ENCODE measurements around the gene TCF15. TPM values are rescaled to one million over a fixed set of nuclear protein-coding genes. Genes with fewer than 3 reads are reported as not detected.
"Not testable (repeated sequence)": the region's sequence is repeated elsewhere in the genome, so short reads cannot be mapped to it uniquely, and the experiment has no call there.

TCF15 gene
- total RNA-seq, 1 donor from 2014 or later: 0.47 TPM

DNA sequence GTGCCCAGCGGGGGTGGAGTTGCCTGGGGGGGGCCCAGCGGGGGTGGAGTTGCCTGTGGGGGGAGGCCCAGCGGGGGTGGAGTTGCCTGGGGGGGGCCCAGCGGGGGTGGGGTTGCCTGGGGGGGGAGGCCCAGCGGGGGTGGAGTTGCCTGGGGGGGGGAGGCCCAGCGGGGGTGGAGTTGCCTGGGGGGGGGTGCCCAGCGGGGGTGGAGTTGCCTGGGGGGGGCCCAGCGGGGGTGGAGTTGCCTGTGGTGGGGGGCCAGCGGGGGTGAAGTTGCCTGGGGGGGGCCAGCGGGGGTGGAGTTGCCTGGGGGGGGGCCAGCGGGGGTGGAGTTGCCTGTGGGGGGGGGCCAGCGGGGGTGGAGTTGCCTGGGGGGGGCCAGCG, 31.9 kb upstream of the TCF15 start:
- DNase-seq: not testable (repeated sequence)

- no peak for DNase-seq
Observed at GRCh38 chr20:641516-641875, 31.4 kb upstream of the TCF15 start.

DNA sequence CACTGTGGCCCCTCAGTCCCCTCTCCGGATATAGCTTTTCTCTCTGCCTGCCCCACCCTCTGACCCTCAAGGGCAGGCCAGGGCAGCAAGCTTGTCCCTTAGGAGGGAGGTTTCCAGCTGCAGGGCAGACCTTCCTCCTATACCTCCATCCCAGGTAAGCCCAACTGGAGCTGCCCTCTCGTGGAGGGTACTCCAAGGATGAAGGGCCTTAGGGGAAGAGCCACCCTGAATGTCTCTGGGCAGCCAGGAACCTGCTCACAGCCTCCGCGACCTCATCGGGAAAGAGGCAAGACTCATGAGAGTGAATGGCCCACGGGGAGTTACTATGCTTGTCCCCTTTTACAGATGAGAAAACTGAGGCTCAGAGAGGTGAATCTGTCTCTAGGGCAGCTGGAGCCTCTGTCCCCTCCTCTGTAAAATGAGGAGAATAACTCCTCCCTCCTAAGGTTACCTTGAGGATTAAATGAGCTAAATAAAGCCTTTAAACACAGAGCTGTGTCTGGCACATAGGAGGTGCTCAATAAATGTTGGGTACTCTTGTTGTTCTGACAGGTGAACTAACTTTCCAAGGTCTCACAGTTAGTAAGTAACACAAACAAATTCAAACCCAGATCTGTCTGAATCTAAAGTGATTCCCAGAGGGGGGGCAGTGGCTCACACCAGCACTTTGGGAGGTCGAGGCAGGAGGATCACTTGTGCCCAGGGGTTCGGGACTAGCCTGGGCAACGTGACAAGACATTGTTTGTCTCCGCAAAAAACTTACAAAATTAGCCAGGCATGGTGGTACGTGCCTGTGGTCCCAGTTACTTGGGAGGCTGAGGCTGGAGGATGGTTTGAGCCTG, 30.8 kb upstream of the TCF15 start:
- DNase-seq: no peak

DNA sequence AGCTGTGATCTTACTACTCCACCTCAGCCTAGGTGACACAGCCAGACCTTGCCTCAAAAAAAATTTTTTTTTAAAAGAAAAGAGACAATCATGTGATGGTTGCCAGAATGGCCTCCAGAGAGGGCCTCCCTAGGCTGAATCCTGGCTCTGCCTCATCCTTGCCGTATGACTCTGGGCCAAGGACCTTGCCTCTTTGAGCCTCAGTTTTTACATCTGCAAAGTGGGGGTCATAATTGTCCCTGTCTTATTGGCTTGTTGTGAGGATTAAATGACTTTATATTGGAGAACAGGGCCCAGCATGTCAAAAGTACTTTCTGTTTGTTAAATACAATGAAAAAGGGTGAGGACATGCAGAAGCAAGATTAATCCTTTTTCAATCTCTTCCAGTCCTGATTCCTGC, 28.5 kb upstream of the TCF15 start:
- no peak for DNase-seq

GRCh38 chr20:637559-637958, 27.4 kb upstream of the TCF15 start:
- DNase-seq: no peak

GRCh38 chr20:635893-636338, 25.8 kb upstream of the TCF15 start:
- no peak for DNase-seq

DNA sequence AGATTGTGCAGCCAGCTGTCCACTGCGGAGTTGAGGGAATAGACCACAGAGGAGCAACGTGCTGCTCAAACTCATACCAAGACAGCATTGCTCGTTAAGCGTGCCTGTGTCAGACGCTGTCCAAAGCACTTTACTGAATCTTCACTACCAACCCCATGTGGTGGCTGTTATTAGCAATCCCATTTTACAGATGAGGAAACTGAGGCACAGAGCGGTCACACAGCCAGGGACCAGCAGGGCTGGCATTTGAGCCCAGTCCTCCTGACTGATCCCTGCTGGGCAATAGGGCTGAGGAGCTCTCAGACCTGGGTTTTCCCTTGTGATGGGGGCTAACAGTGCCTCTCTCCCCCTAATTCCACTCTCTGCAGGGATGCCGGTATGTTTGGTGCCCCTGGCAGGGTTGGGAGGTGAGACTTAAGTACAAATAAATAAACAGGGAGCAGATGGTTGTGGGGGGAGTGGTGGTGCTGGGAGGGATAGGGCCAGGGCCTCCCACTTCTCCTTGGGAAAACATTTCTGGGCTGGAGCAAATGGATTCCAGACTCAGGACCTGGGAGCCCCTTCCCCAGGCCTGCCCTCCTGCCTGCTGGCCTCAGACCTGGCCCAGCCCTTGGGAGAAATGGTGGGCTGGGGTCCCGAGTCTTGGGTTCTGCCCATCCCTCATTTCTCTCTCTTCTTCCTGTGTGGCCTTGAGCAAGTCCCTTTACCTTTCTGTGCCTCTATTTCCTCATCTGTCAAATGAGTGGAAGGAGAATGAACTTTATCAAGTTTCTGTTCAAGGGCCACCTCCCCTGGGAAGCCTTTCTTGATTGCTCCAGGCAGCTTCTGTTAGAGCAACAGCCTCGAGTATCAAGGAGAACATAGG, 25.2 kb upstream of the TCF15 start:
- no peak for DNase-seq

DNA sequence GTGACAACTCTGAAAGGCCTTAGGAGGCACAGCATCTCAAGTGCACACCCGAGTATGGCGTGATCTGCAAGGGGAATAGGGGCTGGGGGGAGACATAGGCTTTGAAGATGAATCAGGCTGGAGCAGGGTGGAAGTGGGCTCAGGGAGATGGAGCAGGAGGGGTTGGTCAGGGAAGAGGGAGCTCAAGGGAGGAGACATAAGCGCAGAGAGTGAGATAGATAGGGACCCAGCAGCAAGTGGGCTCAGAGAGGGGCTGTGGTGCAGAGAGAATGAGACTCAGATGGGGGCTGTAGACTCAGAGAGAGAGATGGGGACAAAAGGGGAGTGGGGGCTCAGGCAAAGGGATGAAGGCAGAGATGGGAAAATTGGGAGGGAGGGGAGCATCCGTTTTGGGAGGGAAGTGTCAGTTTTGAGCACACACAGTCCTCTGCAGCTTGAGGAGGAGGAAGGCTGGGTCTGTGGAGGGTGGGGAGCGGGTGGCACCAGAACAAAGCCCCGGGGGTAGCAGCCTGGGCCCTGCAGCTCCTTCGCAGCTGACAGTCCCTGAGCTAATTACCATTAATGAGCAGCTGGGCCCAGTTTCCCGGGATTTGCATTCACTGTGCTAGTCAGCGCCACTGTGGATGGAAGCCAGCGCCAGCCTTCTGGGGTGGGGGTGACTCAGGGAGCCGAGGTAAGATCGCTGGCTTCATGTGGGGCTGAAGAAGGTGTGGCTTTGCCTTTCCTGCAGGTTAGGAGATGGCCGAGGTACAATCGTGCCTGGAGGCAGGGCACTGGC, 24.2 kb upstream of the TCF15 start:
- peak; percentile 36 for DNase-seq

DNA sequence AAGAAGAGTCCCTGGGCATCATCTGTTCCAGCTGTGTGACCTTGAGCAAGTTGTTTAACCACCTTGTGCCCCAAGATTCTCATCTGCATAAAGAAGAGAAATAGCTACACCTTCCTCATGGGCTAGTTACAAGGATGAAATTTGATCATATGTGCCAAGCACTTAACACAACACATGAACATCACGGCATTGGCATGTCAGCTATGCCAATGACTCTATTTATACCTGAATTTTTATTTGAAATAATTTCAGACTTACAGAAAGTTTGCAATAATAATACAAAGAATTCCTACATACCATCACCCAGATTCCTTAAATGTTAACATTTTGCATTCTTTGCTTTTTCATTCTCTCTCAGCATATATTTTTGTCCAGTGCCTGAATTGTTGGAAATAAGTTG, 21.0 kb upstream of the TCF15 start:
- DNase-seq: no peak

GRCh38 chr20:626579-626978, 16.5 kb upstream of the TCF15 start:
- DNase-seq: no peak

- DNase-seq: no peak
Observed at GRCh38 chr20:625360-625932, 15.3 kb upstream of the TCF15 start.

GRCh38 chr20:623704-624103, 13.6 kb upstream of the TCF15 start:
- DNase-seq: no peak

DNA sequence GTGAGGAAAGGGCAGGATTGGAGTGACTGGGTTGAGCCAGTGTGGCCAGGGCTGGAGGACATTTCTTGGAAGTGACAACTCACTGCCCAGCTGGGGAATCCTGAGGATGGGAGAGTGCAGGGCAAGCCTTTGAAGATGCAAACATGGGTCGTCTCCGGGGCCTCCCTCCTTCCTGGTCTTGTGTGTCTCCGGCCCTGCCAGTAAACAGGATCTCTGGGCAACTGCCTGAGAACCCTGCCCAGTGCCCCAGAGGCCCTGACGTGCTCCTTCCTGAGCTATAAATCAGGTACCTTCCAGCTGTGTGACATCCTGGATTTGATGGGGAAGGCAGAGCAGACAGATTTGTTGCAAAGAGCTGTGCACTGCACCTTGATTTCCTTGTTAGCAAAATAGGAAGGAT, 12.9 kb upstream of the TCF15 start:
- DNase-seq: no peak

DNA sequence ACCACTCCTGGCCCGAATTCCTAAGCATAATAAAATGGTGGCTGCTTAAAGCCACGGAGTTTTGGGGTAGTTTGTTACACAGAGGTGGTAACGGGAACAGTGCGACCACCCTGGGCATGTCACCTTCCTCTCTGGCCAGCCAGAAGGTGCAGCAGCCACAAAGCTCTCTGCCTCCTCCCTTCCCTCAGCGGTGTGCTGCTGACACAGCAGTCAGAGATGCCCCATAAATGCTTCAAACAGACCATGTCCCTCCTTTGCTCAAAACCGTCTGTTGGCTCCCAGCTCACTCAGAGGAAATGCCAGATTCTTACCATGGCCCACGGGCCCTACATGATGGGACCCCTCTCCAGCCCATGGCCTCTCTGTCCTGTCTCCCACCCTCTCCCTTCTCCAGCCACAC, 12.1 kb upstream of the TCF15 start:
- DNase-seq: no peak

GRCh38 chr20:621125-621756, 11.1 kb upstream of the TCF15 start:
- DNase-seq: no peak

- no peak for DNase-seq
Observed at GRCh38 chr20:620246-620645, 10.1 kb upstream of the TCF15 start.

- no peak for DNase-seq
Observed at GRCh38 chr20:618980-619379, 8.9 kb upstream of the TCF15 start.

DNA sequence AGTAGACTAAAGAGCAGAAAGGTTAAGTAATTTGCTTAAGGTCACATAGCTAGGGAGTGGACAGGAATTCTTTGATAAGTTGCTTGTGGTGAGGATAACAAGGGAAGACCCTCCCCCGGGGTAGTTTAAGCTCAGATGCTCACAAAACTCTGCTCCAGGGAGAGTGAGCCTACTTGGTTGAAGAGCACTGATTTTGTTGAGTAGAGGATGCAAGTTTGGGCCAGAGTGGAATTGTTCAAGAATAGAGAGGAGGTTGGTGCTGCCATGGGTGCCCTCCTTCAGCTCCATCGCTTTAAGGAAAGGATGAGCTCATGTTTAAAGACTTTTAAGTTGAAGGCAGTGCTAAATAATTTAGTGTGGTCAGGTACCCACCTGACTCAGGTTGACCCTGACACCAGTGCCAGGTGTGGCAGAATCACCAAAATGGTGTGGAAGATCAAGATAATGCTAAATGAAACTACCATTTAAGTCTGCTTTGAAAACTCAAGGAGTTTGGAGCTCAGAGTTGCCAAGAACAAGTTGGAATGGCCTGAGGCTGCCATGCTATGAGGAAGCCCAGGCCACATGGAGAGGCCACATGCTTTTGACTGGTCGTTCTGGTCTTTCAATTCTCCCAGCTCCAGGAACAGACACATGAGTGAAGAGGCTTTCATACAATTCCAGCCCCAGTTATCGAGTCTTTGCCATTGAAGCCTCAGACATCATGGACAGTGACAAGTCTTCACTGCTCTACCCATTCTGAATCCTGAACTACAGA, 8.0 kb upstream of the TCF15 start:
- no peak for DNase-seq

GRCh38 chr20:615514-615913, 5.4 kb upstream of the TCF15 start:
- DNase-seq: no peak

DNA sequence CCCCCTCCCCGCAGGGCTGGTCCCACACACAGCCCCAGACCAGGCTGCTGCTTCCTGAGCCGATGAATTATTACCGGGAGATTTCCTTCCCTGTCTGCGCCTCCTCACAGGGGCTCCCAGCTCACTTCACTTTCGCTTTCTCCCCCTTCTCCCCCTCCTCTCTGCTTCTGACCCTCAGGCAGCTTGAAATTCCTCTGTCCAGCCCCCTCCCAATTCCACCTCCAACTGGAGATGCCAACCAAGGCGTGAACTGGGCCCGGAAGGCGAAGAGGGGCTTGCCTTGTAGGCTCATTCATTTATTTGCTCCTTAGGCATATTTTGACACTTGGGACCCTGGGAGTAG, 1.7 kb upstream of the TCF15 start:
- DNase-seq: no peak

Measured in occipital lobe (tissue), 2 donors.